ENCODE data around the gene NDUFS7.

Gene NDUFS7

GRCh38 chr19:1433119-1434039, 49.7 kb downstream of the NDUFS7 start:
- DNase-seq (ENCODE audit: low read depth), result no peak

GRCh38 chr19:1434040-1434366, 50.3 kb downstream of the NDUFS7 start:
- DNase-seq (ENCODE audit: low read depth), result no peak

DNA sequence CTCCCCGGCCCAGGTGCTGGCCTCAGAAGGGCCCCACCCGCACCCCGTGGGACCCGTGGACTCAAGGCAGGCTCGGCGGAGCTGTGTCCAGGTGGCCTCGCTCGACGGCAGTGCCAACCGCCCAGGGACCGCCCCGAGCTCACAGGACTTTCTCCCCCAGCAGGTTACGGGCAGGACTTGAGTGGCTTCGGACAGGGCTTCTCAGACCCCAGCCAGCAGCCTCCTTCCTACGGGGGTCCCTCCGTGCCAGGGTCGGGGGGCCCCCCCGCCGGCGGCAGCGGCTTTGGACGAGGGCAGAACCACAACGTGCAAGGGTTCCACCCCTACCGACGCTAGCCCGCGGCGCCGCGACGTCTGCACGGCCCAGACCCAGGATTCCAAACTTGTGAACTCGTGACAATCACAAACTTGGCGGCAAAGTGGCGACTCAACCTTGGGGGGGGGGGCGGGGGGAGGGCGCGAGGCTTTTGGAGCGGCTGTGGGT, 50.9 kb downstream of the NDUFS7 start:
- DNase-seq (ENCODE audit: low read depth), result no peak

GRCh38 chr19:1435378-1435989, 51.8 kb downstream of the NDUFS7 start:
- DNase-seq (ENCODE audit: low read depth), result no peak

- DNase-seq (ENCODE audit: low read depth), result no peak
Observed at GRCh38 chr19:1437609-1438008, 53.9 kb downstream of the NDUFS7 start.

- DNase-seq (ENCODE audit: low read depth), result peak; percentile 93
Observed at GRCh38 chr19:1438035-1438932, 54.6 kb downstream of the NDUFS7 start, which contains the start of gene RPS15. Gene RPS15, plus strand, starts transcription at chr19:1438396. Its CDS starts 30 bp downstream, at chr19:1438426.

DNA sequence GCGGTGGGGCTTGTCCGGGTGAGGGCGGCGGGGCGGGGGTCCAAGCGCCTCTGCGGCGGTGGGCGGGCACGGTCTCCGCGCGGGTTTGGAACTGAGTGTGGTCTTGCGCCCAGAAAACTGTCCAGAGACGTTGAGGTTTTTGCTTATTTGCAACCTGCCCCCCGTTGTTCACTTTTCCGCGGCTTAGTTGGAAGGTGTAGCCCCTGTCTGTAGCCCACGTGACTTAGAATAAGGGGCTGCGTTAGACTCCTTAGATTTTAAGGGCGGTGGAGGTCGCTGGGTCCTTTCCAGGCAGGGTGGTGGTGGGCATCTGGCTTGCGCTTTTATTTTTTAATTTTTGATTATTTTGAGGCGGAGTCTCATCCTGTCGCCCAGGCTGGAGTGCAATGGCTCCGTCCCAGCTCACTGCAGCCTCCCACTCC, 55.2 kb downstream of the NDUFS7 start:
- no peak for DNase-seq (ENCODE audit: low read depth)

DNA sequence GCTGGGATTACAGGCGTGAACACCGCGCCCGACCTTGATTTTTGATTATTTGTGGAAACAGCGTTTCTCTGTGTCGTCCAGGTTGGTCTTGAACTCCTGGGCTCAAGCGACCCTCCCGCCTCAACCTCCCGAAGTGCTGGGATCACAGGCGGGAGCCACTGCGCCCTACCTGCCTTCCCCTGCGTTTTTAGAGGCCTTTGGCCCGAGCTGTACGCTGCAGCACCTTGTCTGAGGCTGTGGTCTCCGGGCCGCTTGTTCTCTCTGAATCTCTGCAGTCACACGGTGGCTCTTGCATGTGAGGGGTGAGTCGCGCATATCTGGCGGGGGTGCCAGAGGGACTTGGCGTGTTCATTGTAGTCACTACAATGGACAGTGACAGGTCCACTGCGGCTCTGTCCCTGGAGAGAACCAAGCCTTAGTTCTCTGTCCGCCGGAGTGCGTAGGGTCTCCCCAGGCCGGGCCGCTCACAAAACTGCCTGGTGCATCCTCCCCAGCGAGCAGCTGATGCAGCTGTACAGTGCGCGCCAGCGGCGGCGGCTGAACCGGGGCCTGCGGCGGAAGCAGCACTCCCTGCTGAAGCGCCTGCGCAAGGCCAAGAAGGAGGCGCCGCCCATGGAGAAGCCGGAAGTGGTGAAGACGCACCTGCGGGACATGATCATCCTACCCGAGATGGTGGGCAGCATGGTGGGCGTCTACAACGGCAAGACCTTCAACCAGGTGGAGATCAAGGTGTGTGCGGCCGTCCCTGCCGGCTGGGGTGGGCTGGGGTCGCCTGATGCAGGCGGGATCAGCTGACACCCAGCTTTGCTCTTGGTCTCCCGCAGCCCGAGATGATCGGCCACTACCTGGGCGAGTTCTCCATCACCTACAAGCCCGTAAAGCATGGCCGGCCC, 56.1 kb downstream of the NDUFS7 start:
- DNase-seq (ENCODE audit: low read depth), result peak; percentile 30

DNA sequence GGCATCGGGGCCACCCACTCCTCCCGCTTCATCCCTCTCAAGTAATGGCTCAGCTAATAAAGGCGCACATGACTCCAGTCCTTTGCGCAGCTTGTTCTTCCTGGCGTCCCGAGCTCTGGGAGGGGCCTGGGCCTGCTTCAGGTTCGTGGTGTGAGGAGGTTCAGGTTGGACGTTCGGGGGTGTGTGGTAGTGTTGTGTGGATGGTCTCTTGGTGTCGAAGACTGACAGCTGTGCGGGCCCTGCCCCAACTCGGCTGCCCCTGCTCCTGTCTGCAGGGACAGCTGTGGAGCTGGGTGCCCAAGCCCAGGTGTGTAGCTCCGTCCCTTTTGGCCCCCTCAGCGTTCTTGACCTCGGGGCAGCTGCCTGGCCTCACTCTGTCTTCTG, 56.7 kb downstream of the NDUFS7 start:
- no peak for DNase-seq (ENCODE audit: low read depth)

- DNase-seq (ENCODE audit: low read depth), result no peak
Observed at GRCh38 chr19:1441022-1441426, 57.3 kb downstream of the NDUFS7 start.

DNA sequence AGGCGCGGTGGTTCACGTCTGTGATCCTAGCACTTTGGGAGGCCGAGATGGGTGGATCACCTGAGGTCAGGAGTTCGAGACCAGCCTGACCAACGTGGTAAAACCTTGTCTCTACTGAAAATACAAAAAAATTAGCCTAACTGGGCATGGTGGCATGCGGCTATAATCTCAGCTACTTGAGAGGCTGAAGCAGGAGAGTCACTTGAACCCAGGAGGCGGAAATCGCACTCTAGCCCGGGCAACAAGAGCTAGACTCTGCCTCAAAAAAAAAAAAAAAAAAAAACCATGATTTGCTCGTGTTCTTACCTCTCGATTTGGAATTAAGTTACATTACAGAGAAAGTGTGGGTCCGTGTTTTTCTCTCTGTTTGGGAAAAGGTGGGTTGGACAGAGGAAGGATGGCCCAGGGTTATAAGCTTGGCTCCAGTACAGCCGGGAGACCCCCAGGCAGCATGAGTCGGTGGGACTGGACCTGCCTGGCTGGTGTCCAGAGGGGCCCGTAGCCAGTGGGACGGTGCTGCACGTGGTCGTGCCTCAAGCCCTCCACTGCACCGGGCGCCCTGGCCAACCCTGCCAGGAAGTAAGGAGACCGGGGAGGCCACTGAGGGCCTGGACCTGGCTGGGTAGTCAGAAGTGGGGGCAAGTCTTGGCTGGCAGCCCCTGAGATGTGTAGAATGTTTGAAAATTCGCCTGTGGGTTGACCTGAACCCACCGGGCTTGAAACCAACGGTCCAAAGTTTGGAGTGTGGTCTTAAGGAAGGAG, 58.2 kb downstream of the NDUFS7 start:
- DNase-seq (ENCODE audit: low read depth), result no peak

Data from iris pigment epithelial cell (primary cell).